Endothelial cell of umbilical vein (primary cell): ENCODE results near the gene TRIP13. TPM values are rescaled to one million over a fixed set of nuclear protein-coding genes. Genes with fewer than 3 reads are reported as not detected.
A peak's percentile ranks its signal among the peaks of the same experiment; 100 is the strongest.

Experiments
- BruUV-seq: library from RNA; stranded (reverse); fragments of 400-500 nt; replicated peaks from 2 replicates; lab custom pipeline; 2021; lab: Mats Ljungman, UMichigan
- CTCF ChIA-PET: fragments of 300-600, 350-600 bp; sonication (Branson Sonifier 250); formaldehyde crosslinking; loops from one replicate; lab custom pipeline; 2021; ENCODE audit warnings: antibody characterized with exemption, inconsistent platforms; lab: Charles Lee
- POLR2A ChIA-PET: fragments of 300-600, 350-600 bp; sonication (Branson Sonifier 250); formaldehyde crosslinking; loops from one replicate; lab custom pipeline; 2021; ENCODE audit warnings: antibody characterized with exemption, inconsistent platforms; lab: Charles Lee
- DNase-seq: peaks from one replicate; pipeline ENCODE4 v3.0.0-alpha.2; 2011; ENCODE audit warnings: low read depth, low spot score
- FAIRE-seq: peaks from 2 replicates; lab custom pipeline; 2011; peaks lifted over from hg19 to GRCh38; lab: Jason Lieb, UNC
- H2AFZ ChIP-seq: 2 replicates; pipeline ENCODE4 v1.6.0; 2012; ENCODE audit warnings: low read depth, low read length, control low read depth, inconsistent platforms
- H3K27ac ChIP-seq: 2 replicates; pipeline ENCODE4 v1.5.1; 2011; ENCODE audit warnings: low read depth, mild to moderate bottlenecking, control low read depth, low read length, moderate library complexity; ENCODE audit not compliant: insufficient read depth
- H3K27me3 ChIP-seq, 2 experiments: 2 replicates each; pipeline versions ENCODE4 v1.6.0 to v1.6.1; 2011; ENCODE audit warnings: low read length in 2 of 2, mixed read lengths in 1 of 2; ENCODE audit not compliant: control insufficient read depth in 2 of 2, insufficient read depth in 2 of 2
- H3K36me3 ChIP-seq, 2 experiments: 2 replicates in 1 of 2; 3 replicates in 1 of 2; pipeline ENCODE4 v1.5.1; 2011; ENCODE audit warnings: low read length in 2 of 2, mild to moderate bottlenecking in 1 of 2, moderate library complexity in 1 of 2; ENCODE audit not compliant: control insufficient read depth in 2 of 2, insufficient read depth in 2 of 2; ENCODE audit errors: extremely low read depth in 1 of 2
- H3K4me1 ChIP-seq: 3 replicates; pipeline ENCODE4 v1.5.1; 2011; ENCODE audit warnings: mild to moderate bottlenecking, low read length; ENCODE audit not compliant: control insufficient read depth, insufficient read depth; ENCODE audit errors: extremely low read depth
- H3K4me2 ChIP-seq: 2 replicates; pipeline ENCODE4 v1.6.1; 2011; ENCODE audit warnings: low read length, control low read depth, mixed read lengths; ENCODE audit not compliant: insufficient read depth
- H3K4me3 ChIP-seq, 3 experiments: fragments of 200-600 bp in 1 of 3; sonication (generic), shearing (Covaris generic) in 1 of 3; replicated peaks in 1 of 3; 2 replicates each; pipeline ENCODE4 v1.5.1; 2011 to 2016; ENCODE audit warnings: control low read depth in 3 of 3, low read length in 3 of 3, mild to moderate bottlenecking in 2 of 3, inconsistent platforms in 1 of 3, low read depth in 1 of 3, moderate library complexity in 1 of 3; ENCODE audit not compliant: insufficient read depth in 1 of 3
- H3K79me2 ChIP-seq: 2 replicates; pipeline ENCODE4 v1.6.0; 2012; ENCODE audit warnings: low read length, inconsistent platforms; ENCODE audit not compliant: control insufficient read depth, insufficient read depth
- H3K9ac ChIP-seq: replicated peaks from 2 replicates; pipeline ENCODE3; 2011; ENCODE audit warnings: low read length, control low read depth; ENCODE audit not compliant: insufficient read depth; ENCODE audit errors: extremely low read depth
- H3K9me1 ChIP-seq: replicated peaks from 3 replicates; pipeline ENCODE4 v1.6.0; 2011; ENCODE audit warnings: mild to moderate bottlenecking, low read length; ENCODE audit not compliant: control insufficient read depth, insufficient read depth; ENCODE audit errors: extremely low read depth
- H3K9me3 ChIP-seq: replicated peaks from 2 replicates; pipeline ENCODE4 v1.5.1; 2012; ENCODE audit warnings: low read length, inconsistent platforms; ENCODE audit not compliant: control insufficient read depth, insufficient read depth
- H4K20me1 ChIP-seq: replicated peaks from 2 replicates; pipeline ENCODE3; 2011; ENCODE audit warnings: mild to moderate bottlenecking, low read length; ENCODE audit not compliant: control insufficient read depth, insufficient read depth; ENCODE audit errors: extremely low read depth
- CTCF ChIP-seq, 2 donors: IDR thresholded peaks; 1 replicate in 1 of 2; 2 replicates in 1 of 2; pipeline ENCODE4 v1.5.1; 2011; ENCODE audit warnings: low read length in 2 of 2, mild to moderate bottlenecking in 2 of 2, moderate library complexity in 2 of 2, control low read depth in 1 of 2, inconsistent platforms in 1 of 2, low read depth in 1 of 2; ENCODE audit not compliant: insufficient read depth in 1 of 2; ENCODE audit errors: extremely low read depth in 1 of 2
- FOS ChIP-seq: IDR thresholded peaks from 2 replicates; pipeline ENCODE4 v1.6.1; 2011; ENCODE audit warnings: mild to moderate bottlenecking, low read length, moderate library complexity, borderline replicate concordance; ENCODE audit not compliant: insufficient read depth
- JUN ChIP-seq: IDR thresholded peaks from 2 replicates; pipeline ENCODE4 v1.6.1; 2011; ENCODE audit warnings: borderline replicate concordance, low read depth; ENCODE audit not compliant: insufficient read length, insufficient read depth
- MAX ChIP-seq: IDR thresholded peaks from 2 replicates; pipeline ENCODE4 v1.6.1; 2011; ENCODE audit not compliant: insufficient read depth, insufficient read length
- MYC ChIP-seq: IDR thresholded peaks from one replicate; pipeline ENCODE4 v1.6.1; 2011; ENCODE audit warnings: mild to moderate bottlenecking, low read depth, low read length
- POLR2A ChIP-seq: IDR thresholded peaks from 2 replicates; pipeline ENCODE4 v1.6.1; 2012; ENCODE audit warnings: low read depth, mild to moderate bottlenecking, control low read depth, low read length
- POLR2AphosphoS5 ChIP-seq: IDR thresholded peaks from 2 replicates; pipeline ENCODE4 v1.6.1; 2012; ENCODE audit warnings: low read depth, mild to moderate bottlenecking, control low read depth, low read length, moderate library complexity; ENCODE audit not compliant: insufficient read depth
- dilution Hi-C: fragments of 300-500 bp; cut with MboI; formaldehyde crosslinking; loops from one replicate; pipeline ENCODE4 v1.15.0; 2019; ENCODE audit warnings: low sequenced_read_pairs; ENCODE audit not compliant: extremely low pct_ligation_motif_present
- intact Hi-C: fragments of 100-400 bp; cut with micrococcal nuclease; formaldehyde crosslinking; loops from one replicate; pipeline ENCODE4 v1.10.0; 2022
- polyA plus RNA-seq, 4 experiments: library from polyadenylated mRNA; depleted of rRNA in 3 of 4; stranded (reverse) in 3 of 4; unstranded in 1 of 4; fragments of >200 nt; gene quantifications; 2 replicates each; pipeline versions ENCODE4 v1.2.1 to v1.2.3, GENCODE V29; 2011 to 2012; ENCODE audit warnings: missing spikeins in 1 of 4
- total RNA-seq: library from RNA; stranded (reverse); gene quantifications from 2 replicates; pipeline ENCODE4 v1.2.3, GENCODE V29; 2021

TRIP13 gene
- total and polyA plus RNA-seq, 2 donors (not counting 3 experiments of a cell fraction or from before 2014, with no cell fraction given): 17.4 to 39.0 TPM

DNA sequence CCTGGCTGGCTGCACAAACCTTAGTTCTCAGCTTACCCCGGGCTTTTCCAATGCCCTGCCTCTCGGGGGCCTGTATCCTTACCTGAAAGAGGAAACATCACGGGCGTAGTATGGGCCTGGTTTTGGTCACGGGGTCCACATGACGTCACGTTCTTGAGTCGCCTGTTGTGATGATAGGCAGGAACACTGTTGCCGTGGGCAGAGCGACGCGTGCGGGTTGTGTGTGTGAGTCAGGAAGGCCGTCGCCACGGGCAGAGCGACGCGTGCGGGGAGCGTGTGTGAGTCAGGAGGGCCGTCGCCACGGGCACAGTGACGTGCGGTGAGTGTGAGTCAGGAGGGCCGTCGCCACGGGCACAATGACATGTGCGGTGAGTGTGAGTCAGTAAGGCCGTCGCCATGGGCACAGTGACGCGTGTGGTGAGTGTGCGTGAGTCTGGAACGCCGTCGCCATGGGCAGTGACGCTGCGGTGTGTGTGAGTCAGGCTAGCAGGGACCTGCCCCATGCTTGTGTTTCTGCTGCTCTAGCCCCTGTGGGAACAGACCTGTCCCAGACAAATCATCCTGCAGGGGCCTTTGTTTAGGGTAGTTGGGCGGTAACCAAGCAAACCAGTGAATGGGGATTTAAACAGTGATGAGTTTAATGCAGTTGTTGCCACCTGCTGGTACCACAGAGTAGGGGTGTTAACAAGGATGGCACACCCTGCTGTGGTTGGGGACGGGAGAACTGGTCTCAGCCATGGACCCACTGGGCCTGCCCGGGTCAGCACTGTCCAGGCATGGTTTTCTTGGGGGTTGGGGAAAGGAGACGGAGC is 19.8 kb downstream of the TRIP13 start:
- H3K4me3 ChIP-seq: no peak overlapping the region
- H3K9me3 ChIP-seq: no peaks in the 10 kb centered on the region
- H3K27me3 ChIP-seq: no peaks in the 10 kb centered on the region
- peak overlapping the region; percentile 54 for H3K9ac ChIP-seq
- intact Hi-C loops (no loop called here), dilution Hi-C loops (no loop called here)
- H3K79me2 ChIP-seq: no peaks in the 10 kb centered on the region
- TF ChIP-seq CTCF (IDR thresholded peaks at IDR 0.05; ENCODE audit: extremely low read depth in 1 of 2, insufficient read depth in 1 of 2, low read depth in 1 of 2, low read length in 2 of 2) (peak in 1 of 2 donors; percentile 7), MAX (peak; percentile 52), FOS (no peak), MYC (no peak), POLR2AphosphoS5 (peak; percentile 27), POLR2A (no peak), JUN (peak; percentile 72)
- H3K27ac ChIP-seq: peak overlapping the region; percentile 82
- CTCF ChIA-PET: interaction anchor here (0.9 to 1.5 kb wide), 3 partner anchors 9 to 20 kb away, joined by 3 to 4 read pairs (median 4); partner anchors contain the start of genes BRD9 and TRIP13
- H2AFZ ChIP-seq: no peak overlapping the region
- peak; percentile 56 for FAIRE-seq
- H3K4me1 ChIP-seq: peaks cover 4% of the 10 kb centered on the region
- POLR2A ChIA-PET: no interaction called here
- no peak overlapping the region for H3K4me2 ChIP-seq
- no TSS peak for BruUV-seq
- peak; percentile 51 for DNase-seq
- H3K9me1 ChIP-seq: no peaks in the 10 kb centered on the region
- peaks cover 3 to 8% of the 10 kb centered on the region in 2 experiments for H3K36me3 ChIP-seq
- H4K20me1 ChIP-seq: no peaks in the 10 kb centered on the region
